Mesothelial cell of epicardium (in vitro differentiated cells): Measurements from ENCODE around the gene ITPRID2. TPM values are rescaled to one million over a fixed set of nuclear protein-coding genes. Genes with fewer than 3 reads are reported as not detected.

Source experiments
- DNase-seq, 2 experiments: peaks; one replicate each; pipeline ENCODE4 v3.0.0; 2021; ENCODE audit warnings: low spot score in 2 of 2; ENCODE audit not compliant: unreplicated experiment in 2 of 2
- H3K27ac Mint-ChIP-seq: 2 replicates; pipeline ENCODE4 v1.8.0; 2021; ENCODE audit warnings: mixed read lengths
- H3K27me3 Mint-ChIP-seq: 2 replicates; pipeline ENCODE4 v1.8.0; 2021; ENCODE audit warnings: low read depth, mixed read lengths
- H3K36me3 Mint-ChIP-seq: 2 replicates; pipeline ENCODE4 v1.8.0; 2021; ENCODE audit warnings: mixed read lengths
- H3K4me1 Mint-ChIP-seq: 2 replicates; pipeline ENCODE4 v1.8.0; 2021; ENCODE audit warnings: mixed read lengths
- H3K4me3 Mint-ChIP-seq: 2 replicates; pipeline ENCODE4 v1.8.0; 2021; ENCODE audit warnings: mild to moderate bottlenecking, moderate library complexity, mixed read lengths
- H3K9me3 Mint-ChIP-seq: 2 replicates; pipeline ENCODE4 v1.8.0; 2021; ENCODE audit warnings: mixed read lengths
- total RNA-seq: library from RNA; stranded (reverse); gene quantifications from 3 replicates; pipeline ENCODE4 v1.2.1, GENCODE V29; 2021
- TF ChIP-seq, protein P1 (sequence below): fragments of 200-600 bp; sonication (generic); IDR thresholded peaks from one replicate; pipeline ENCODE4 v1.5.0; 2021; ENCODE audit warnings: antibody characterized with exemption; ENCODE audit not compliant: unreplicated experiment

Gene ITPRID2
- 67.4 to 72.3 TPM (median 71.0 TPM) in 3 replicates for total RNA-seq

DNA sequence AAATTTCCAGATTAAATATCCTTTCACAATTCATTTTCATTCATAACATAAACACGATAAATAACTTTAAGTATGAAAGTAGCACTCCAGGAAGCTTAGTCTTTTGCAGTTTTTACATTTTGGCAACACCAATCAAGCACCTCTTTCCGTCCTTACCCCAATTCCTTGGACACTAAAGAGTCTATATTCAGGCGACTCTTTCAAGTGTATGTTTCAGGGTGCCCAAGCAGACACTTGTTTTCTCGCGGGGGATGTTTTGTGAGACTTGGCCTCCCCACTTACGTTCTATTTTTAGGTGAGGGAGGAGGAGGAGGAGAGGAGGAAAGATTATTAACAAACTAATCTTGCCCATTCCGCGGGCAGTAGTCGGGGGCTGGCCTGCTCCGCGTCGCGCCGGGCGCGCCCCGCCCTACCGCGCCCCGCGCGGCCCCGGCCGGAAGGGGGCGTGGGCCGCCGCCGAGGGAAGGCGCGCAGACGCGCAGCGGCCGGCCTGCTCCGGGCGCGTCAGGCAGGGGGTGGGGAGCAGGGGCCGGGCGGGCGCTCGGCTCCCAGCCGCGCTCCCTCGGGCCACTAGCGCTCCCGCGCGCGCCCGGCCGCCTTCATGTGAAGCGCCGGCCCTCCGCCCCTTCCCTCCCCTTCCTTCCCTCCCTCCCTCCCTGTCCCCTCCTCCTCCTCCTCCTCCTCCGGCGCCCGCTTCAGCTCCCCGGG, at the start of gene ITPRID2:
ITPRID2 (plus strand) TSS at position 473 of the 708 bp plus-strand sequence. CDS start 337 bp downstream, outside the sequence.
- H3K27me3 Mint-ChIP-seq = peaks cover 6% of the 10 kb centered on the region
- H3K4me3 Mint-ChIP-seq = peak within 1 kb of the TSS; percentile 89
- peak within 1 kb of the TSS; percentile 90 for H3K27ac Mint-ChIP-seq
- no peaks in the 10 kb centered on the region for H3K36me3 Mint-ChIP-seq
- H3K9me3 Mint-ChIP-seq = no peaks in the 10 kb centered on the region
- DNase-seq = peak in 1 of 2 experiments; percentile 68
- peaks cover 30% of the 10 kb centered on the region for H3K4me1 Mint-ChIP-seq
- TF ChIP-seq, protein P1, sequence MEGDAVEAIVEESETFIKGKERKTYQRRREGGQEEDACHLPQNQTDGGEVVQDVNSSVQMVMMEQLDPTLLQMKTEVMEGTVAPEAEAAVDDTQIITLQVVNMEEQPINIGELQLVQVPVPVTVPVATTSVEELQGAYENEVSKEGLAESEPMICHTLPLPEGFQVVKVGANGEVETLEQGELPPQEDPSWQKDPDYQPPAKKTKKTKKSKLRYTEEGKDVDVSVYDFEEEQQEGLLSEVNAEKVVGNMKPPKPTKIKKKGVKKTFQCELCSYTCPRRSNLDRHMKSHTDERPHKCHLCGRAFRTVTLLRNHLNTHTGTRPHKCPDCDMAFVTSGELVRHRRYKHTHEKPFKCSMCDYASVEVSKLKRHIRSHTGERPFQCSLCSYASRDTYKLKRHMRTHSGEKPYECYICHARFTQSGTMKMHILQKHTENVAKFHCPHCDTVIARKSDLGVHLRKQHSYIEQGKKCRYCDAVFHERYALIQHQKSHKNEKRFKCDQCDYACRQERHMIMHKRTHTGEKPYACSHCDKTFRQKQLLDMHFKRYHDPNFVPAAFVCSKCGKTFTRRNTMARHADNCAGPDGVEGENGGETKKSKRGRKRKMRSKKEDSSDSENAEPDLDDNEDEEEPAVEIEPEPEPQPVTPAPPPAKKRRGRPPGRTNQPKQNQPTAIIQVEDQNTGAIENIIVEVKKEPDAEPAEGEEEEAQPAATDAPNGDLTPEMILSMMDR = peak; percentile 15

DNA sequence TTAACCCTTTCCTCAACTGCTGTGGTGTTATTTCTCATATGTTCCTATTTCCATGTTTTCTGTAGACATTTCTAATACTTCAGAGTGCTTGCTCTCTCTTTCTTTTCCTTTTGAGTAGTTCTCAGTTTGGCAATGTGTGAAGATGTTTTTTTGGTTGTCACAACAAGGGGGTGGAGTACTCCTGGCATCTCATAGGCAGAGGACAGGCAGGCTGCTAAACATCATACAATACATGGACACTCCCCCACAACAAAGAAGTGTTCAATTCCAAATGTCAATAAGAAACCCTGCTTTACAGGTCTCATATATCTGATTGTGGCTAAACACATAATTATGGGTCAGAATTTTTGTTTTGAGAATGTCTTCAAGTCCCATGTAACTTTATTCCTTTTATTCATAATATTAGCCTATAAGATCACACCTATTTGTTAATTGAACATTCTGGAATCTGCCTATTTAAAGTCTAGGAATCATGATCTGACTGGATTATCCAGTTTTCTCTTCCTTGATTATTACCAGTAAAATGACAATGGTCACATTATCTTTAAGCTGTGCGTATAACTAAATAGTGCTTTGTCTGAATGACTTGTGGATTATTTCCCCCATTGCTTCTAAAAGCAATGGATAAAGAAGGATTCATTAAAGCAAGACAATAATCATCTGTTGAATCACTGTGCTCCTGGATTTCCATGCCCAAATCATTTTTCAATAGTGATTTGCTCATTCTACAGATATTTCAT, 46.8 kb upstream of the ITPRID2 start:
- H3K4me1 Mint-ChIP-seq = peaks cover 6% of the 10 kb centered on the region
- no peak overlapping the region for H3K4me3 Mint-ChIP-seq
- no peak for DNase-seq
- H3K27ac Mint-ChIP-seq = no peak overlapping the region
- no peaks in the 10 kb centered on the region for H3K36me3 Mint-ChIP-seq
- TF ChIP-seq, protein P1 = no peak
- H3K27me3 Mint-ChIP-seq = no peaks in the 10 kb centered on the region
- H3K9me3 Mint-ChIP-seq = no peaks in the 10 kb centered on the region

DNA sequence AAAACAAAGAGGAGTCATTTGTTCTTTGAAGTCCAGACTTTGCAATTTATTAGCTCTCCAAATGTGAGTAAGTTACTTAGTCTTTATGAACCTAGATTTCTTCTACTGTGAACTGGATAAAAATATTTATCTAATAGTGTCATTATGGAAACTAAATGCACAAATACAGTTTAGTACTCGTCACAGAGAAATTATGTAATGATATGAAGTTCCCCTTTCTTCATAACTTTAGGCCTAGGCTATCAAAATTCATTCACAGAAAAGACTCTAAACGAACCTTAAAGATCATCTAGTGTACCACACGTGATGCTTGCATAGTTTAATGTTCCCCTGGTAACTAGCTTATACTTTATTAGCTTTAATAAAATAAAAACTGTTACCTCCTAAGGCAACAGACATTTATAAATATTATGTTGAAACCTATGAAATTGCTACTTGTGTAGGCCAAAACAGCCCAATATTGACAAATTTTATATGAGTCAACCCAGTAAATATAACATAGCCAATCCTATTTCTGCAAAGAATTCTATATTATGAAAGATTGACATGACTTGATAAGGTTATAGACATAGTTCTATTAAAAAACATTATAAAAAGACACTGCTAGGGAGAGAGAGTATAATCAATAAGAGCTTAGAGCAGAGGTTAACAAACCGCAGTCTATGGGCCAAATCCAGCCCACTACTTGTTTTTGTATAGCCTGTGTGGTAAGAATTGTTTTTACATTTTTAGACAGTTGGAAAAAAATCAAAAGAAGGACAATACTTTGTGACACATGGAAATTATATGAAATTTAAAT, 44.9 kb upstream of the ITPRID2 start:
- Mint-ChIP-seq H3K4me3 (no peak overlapping the region), H3K4me1 (peaks cover 6% of the 10 kb centered on the region), H3K36me3 (no peaks in the 10 kb centered on the region), H3K27me3 (no peaks in the 10 kb centered on the region), H3K27ac (no peak overlapping the region), H3K9me3 (no peaks in the 10 kb centered on the region)
- TF ChIP-seq, protein P1 = no peak
- no peak for DNase-seq

DNA sequence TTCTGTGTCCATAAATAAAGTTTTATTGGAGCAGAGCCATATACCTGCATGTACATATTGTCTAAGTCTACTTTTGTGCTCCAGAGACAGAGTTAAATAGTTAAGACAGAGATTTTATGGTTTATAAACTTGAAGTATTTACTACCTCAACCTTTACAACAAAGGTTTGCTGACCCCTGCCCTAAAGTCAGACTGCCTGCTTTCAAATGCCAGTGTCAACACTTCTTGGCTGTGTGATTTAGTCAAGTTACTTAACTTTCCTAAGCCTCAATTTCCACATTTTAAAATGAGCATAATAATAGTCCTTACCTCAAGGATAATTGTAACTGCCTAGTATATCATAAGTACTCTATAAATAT, 44.4 kb upstream of the ITPRID2 start:
- H3K9me3 Mint-ChIP-seq = no peaks in the 10 kb centered on the region
- H3K36me3 Mint-ChIP-seq = no peaks in the 10 kb centered on the region
- no peaks in the 10 kb centered on the region for H3K27me3 Mint-ChIP-seq
- H3K4me1 Mint-ChIP-seq = peaks cover 6% of the 10 kb centered on the region
- H3K4me3 Mint-ChIP-seq = no peak overlapping the region
- TF ChIP-seq, protein P1 = no peak
- no peak for DNase-seq
- no peak overlapping the region for H3K27ac Mint-ChIP-seq

DNA sequence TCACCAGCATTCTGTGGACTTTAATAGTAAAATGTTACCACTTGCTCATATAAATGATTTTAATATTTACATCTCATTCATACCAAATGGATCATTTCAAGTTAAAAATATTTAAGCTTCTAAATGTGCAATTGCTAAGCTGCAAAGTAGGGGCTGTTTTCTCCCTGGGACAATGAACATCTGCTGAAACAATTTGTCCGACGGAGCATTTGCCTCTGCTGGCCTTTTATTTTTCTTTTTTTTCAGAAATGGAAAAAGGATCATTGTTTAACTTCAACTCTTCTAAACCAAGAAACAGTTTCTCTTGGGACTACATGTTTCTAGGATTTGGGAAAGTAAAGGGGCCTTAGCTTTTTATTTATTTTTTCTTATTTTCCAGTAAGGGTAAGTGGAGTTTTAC, 43.8 kb upstream of the ITPRID2 start:
- Mint-ChIP-seq H3K4me1 (peaks cover 6% of the 10 kb centered on the region), H3K9me3 (no peaks in the 10 kb centered on the region)
- TF ChIP-seq, protein P1 = no peak

More for the DNA sequence above, 43.8 kb upstream of the ITPRID2 start:
- Mint-ChIP-seq H3K36me3 (no peaks in the 10 kb centered on the region), H3K27me3 (no peaks in the 10 kb centered on the region), H3K4me3 (no peak overlapping the region), H3K27ac (no peak overlapping the region)
- DNase-seq = no peak
